Measurements from ENCODE around the gene NKX2-8. TPM values are rescaled to one million over a fixed set of nuclear protein-coding genes. Genes with fewer than 3 reads are reported as not detected.

NKX2-8 gene
- total RNA-seq, result not detected
- polyA plus RNA-seq, result not detected

GRCh38 chr14:36582011-36582873 is at the start of gene NKX2-8:
Gene NKX2-8 (minus strand): TSS chr14:36582614. CDS start chr14:36582389, 225 bp downstream.
- Histone ChIP-seq H3K27me3 (peaks cover 47 to 99% (median 51%) of the 10 kb centered on the region in 3 donors), H3K27ac (no peak within 1 kb of the TSS), H3K4me1 (peaks cover 0 to 32% (median 30%) of the 10 kb centered on the region in 4 donors), H3K36me3 (no peaks in the 10 kb centered on the region), H3K9me3 (no peaks in the 10 kb centered on the region), H3K4me3 (peak within 1 kb of the TSS in 3 of 4 donors; percentile 31 to 52 (median 48))
- WGBS, 2 donors, result 2 to 4% methylated on average over 62 of the region's 62 CpGs
- DNase-seq, result no peak
- no peak for TF ChIP-seq POLR2A (IDR thresholded peaks at IDR 0.05)
- no peak for TF ChIP-seq EP300 (IDR thresholded peaks at IDR 0.05)
- intact Hi-C loops (cut with DNase I), result no loop called here

GRCh38 chr14:36627981-36628380 is 45.6 kb upstream of the NKX2-8 start:
- DNase-seq, result no peak
- Histone ChIP-seq H3K9me3 (no peaks in the 10 kb centered on the region), H3K27ac (no peak overlapping the region), H3K36me3 (no peaks in the 10 kb centered on the region), H3K27me3 (peaks cover 0 to 52% (median 0%) of the 10 kb centered on the region in 3 donors), H3K4me1 (no peaks in the 10 kb centered on the region), H3K4me3 (no peak overlapping the region)
- 68 to 73% methylated on average over 3 of the region's 3 CpGs for WGBS, 2 donors
- no peak for TF ChIP-seq EP300 (IDR thresholded peaks at IDR 0.05)
- TF ChIP-seq POLR2AphosphoS5 (IDR thresholded peaks at IDR 0.05), result no peak
- TF ChIP-seq CTCF (IDR thresholded peaks at IDR 0.05), result no peak
- no peak for TF ChIP-seq POLR2A (IDR thresholded peaks at IDR 0.05)
- intact Hi-C loops (cut with DNase I), result no loop called here

DNA sequence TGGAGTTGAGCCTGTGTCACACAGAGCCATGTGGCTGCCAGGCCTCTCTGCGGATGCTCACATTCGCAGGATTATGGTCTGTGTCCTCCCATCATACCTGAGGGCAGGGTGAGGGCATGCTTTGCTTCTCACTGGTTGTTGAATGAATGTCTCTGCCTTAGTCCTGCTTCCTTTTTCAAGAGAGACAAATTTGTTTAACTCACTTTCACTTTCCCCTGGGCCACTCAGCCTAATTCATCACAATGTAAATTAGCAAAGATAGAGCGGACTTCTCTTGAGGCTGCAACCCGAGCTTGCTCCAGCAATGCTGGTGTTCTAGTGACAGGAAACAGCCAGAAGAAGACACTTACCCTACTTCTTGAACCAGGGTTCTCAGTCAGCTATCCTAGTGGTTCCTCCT is 43.7 kb upstream of the NKX2-8 start:
- H3K9me3 ChIP-seq, result no peaks in the 10 kb centered on the region
- no peak overlapping the region for H3K27ac ChIP-seq
- DNase-seq, result no peak
- H3K36me3 ChIP-seq, result no peaks in the 10 kb centered on the region
- peaks cover 0 to 38% (median 0%) of the 10 kb centered on the region in 3 donors for H3K27me3 ChIP-seq
- no peak for TF ChIP-seq EP300 (IDR thresholded peaks at IDR 0.05)
- TF ChIP-seq POLR2AphosphoS5 (IDR thresholded peaks at IDR 0.05), result no peak
- no peak for TF ChIP-seq POLR2A (IDR thresholded peaks at IDR 0.05)
- TF ChIP-seq CTCF (IDR thresholded peaks at IDR 0.05), result no peak
- 67 to 68% methylated on average over 4 of the region's 4 CpGs for WGBS, 2 donors
- H3K4me3 ChIP-seq, result no peak overlapping the region
- H3K4me1 ChIP-seq, result no peaks in the 10 kb centered on the region
- intact Hi-C loops (cut with DNase I), result no loop called here

- no peak for DNase-seq
- TF ChIP-seq POLR2A (IDR thresholded peaks at IDR 0.05), result no peak
- TF ChIP-seq EP300 (IDR thresholded peaks at IDR 0.05), result no peak
- TF ChIP-seq CTCF (IDR thresholded peaks at IDR 0.05), result no peak
- TF ChIP-seq POLR2AphosphoS5 (IDR thresholded peaks at IDR 0.05), result no peak
- peaks cover 0 to 37% (median 0%) of the 10 kb centered on the region in 3 donors for H3K27me3 ChIP-seq
- intact Hi-C loops (cut with DNase I), result no loop called here
- H3K9me3 ChIP-seq, result no peaks in the 10 kb centered on the region
- H3K36me3 ChIP-seq, result no peaks in the 10 kb centered on the region
- WGBS, 2 donors, result 80 to 87% methylated on average over 4 of the region's 4 CpGs
- no peak overlapping the region for H3K27ac ChIP-seq
- no peaks in the 10 kb centered on the region for H3K4me1 ChIP-seq
- no peak overlapping the region for H3K4me3 ChIP-seq
Measured at GRCh38 chr14:36625436-36625835, 43.0 kb upstream of the NKX2-8 start.

- Histone ChIP-seq H3K4me3 (no peak overlapping the region), H3K4me1 (no peaks in the 10 kb centered on the region), H3K36me3 (no peaks in the 10 kb centered on the region), H3K27ac (no peak overlapping the region), H3K9me3 (no peaks in the 10 kb centered on the region), H3K27me3 (peaks cover 0 to 33% (median 0%) of the 10 kb centered on the region in 3 donors)
- 90 to 91% methylated on average over 1 of the region's 1 CpG for WGBS, 2 donors
- no peak for DNase-seq
- intact Hi-C loops (cut with DNase I), result no loop called here
- TF ChIP-seq POLR2AphosphoS5 (IDR thresholded peaks at IDR 0.05) (no peak), EP300 (IDR thresholded peaks at IDR 0.05) (no peak), CTCF (IDR thresholded peaks at IDR 0.05) (no peak), POLR2A (IDR thresholded peaks at IDR 0.05) (no peak)
Measured at GRCh38 chr14:36625014-36625413, 42.6 kb upstream of the NKX2-8 start.
